ENCODE measurements around the gene RAN. TPM values are rescaled to one million over a fixed set of nuclear protein-coding genes. Genes with fewer than 3 reads are reported as not detected.

RAN gene
- total and polyA plus RNA-seq, 9 of the 15 experiments (the other 6 are each of a cell fraction or from before 2014, with no cell fraction given) = 1,687 to 3,820 (median 2,300) TPM

DNA sequence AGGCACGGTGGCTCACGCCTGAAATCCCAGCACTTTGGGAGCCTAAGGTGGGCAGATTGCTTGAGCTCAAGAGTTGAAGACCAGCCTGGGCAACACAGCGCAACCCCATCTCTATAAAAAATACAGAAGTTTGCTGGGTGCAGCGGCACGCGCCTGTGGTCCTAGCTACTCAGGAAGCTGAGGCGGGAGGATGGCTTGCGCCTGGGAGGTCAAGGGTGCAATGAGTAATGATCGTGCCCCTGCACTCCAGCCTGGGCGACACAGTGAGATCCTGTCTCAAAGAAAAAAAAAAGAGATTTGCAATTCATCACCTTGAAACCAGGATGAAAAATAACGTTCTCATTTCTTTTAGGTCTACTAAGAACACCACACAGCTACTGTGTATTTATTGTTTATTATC lies 36.9 kb upstream of the RAN start (continued):
- no peak for TF ChIP-seq NR2C2 (CRISPR knock-in tag; IDR thresholded peaks at IDR 0.05)
- TF ChIP-seq NR2C2 (tag; IDR thresholded peaks at IDR 0.05) = peak; percentile 41; the same call in 1 of the 2 replicates
- TF ChIP-seq, protein P1, sequence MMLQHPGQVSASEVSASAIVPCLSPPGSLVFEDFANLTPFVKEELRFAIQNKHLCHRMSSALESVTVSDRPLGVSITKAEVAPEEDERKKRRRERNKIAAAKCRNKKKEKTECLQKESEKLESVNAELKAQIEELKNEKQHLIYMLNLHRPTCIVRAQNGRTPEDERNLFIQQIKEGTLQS (IDR thresholded peaks at IDR 0.05) = no peak
- TF ChIP-seq, protein P1 (CRISPR knock-in tag; conservative IDR thresholded peaks at IDR 0.05) = no peak
- TF ChIP-seq MEIS2 (IDR thresholded peaks at IDR 0.05; ENCODE audit: partially characterized antibody) = peak; percentile 52
- TF ChIP-seq L3MBTL2 (IDR thresholded peaks at IDR 0.05) = no peak
- peak; percentile 17; the same call in 1 of the 2 replicates for TF ChIP-seq CXXC5 (CRISPR knock-in tag; IDR thresholded peaks at IDR 0.05)
- no peak for TF ChIP-seq ZNF24 (IDR thresholded peaks at IDR 0.05)
- TF ChIP-seq, protein P2, sequence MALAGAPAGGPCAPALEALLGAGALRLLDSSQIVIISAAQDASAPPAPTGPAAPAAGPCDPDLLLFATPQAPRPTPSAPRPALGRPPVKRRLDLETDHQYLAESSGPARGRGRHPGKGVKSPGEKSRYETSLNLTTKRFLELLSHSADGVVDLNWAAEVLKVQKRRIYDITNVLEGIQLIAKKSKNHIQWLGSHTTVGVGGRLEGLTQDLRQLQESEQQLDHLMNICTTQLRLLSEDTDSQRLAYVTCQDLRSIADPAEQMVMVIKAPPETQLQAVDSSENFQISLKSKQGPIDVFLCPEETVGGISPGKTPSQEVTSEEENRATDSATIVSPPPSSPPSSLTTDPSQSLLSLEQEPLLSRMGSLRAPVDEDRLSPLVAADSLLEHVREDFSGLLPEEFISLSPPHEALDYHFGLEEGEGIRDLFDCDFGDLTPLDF (CRISPR knock-in tag; IDR thresholded peaks at IDR 0.05) = no peak
- TF ChIP-seq, protein P3, sequence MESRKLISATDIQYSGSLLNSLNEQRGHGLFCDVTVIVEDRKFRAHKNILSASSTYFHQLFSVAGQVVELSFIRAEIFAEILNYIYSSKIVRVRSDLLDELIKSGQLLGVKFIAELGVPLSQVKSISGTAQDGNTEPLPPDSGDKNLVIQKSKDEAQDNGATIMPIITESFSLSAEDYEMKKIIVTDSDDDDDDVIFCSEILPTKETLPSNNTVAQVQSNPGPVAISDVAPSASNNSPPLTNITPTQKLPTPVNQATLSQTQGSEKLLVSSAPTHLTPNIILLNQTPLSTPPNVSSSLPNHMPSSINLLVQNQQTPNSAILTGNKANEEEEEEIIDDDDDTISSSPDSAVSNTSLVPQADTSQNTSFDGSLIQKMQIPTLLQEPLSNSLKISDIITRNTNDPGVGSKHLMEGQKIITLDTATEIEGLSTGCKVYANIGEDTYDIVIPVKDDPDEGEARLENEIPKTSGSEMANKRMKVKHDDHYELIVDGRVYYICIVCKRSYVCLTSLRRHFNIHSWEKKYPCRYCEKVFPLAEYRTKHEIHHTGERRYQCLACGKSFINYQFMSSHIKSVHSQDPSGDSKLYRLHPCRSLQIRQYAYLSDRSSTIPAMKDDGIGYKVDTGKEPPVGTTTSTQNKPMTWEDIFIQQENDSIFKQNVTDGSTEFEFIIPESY (CRISPR knock-in tag; IDR thresholded peaks at IDR 0.05) = peak; percentile 44; the same call in 1 of the 2 replicates
- TF ChIP-seq, protein P4, sequence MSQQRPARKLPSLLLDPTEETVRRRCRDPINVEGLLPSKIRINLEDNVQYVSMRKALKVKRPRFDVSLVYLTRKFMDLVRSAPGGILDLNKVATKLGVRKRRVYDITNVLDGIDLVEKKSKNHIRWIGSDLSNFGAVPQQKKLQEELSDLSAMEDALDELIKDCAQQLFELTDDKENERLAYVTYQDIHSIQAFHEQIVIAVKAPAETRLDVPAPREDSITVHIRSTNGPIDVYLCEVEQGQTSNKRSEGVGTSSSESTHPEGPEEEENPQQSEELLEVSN (IDR thresholded peaks at IDR 0.05; ENCODE audit: borderline replicate concordance in 1 of 2, extremely low read depth in 1 of 2, insufficient read depth in 1 of 2, insufficient read length in 1 of 2, low read depth in 1 of 2, low read length in 1 of 2, poor library complexity in 1 of 2, severe bottlenecking in 1 of 2) = peak in 1 of 2 experiments; percentile 9
- TF ChIP-seq ZNF561 (CRISPR knock-in tag; conservative IDR thresholded peaks at IDR 0.05) = no peak
- TF ChIP-seq ZNF584 (CRISPR knock-in tag; IDR thresholded peaks at IDR 0.05; ENCODE audit: low read depth) = no peak
- no peak for TF ChIP-seq ZNF785 (CRISPR knock-in tag; IDR thresholded peaks at IDR 0.05)
- TF ChIP-seq CEBPG (CRISPR knock-in tag; IDR thresholded peaks at IDR 0.05) = no peak
- TF ChIP-seq CEBPG (tag; conservative IDR thresholded peaks at IDR 0.05 in 1 of 2, IDR thresholded peaks at IDR 0.05 in 1 of 2) = no peak
- 0 out of 4 replicates have a peak, but pooled peaks of 1 of the 2 experiments have one; percentile 27 for TF ChIP-seq HDAC1 (IDR thresholded peaks at IDR 0.05)
- no peak for TF ChIP-seq ZNF76 (CRISPR knock-in tag; IDR thresholded peaks at IDR 0.05; ENCODE audit: borderline replicate concordance)

Data from K562 (cell line).